SK-N-SH (cell line): ENCODE data around the gene TLR7. TPM values are rescaled to one million over a fixed set of nuclear protein-coding genes. Genes with fewer than 3 reads are reported as not detected.

Source experiments
- CTCF ChIA-PET: fragments of 300-600, 350-600 bp; formaldehyde crosslinking; extraction: SDS; loops from one replicate; lab custom pipeline; 2021; lab: Yijun Ruan, JAX
- POLR2A ChIA-PET: fragments of 350-600 bp; sonication (Branson Sonifier 250); formaldehyde crosslinking; extraction: SDS; loops from one replicate; lab custom pipeline; 2020; ENCODE audit warnings: antibody characterized with exemption, inconsistent platforms; lab: Yijun Ruan, JAX
- DNase-seq: peaks from one replicate; pipeline ENCODE4 v3.0.0; 2012
- H2AFZ ChIP-seq: fragments of 200-600 bp; sonication (generic); 2 replicates; pipeline ENCODE4 v1.8.1; 2016; ENCODE audit warnings: antibody characterized with exemption, mild to moderate bottlenecking, low read depth
- H3F3A ChIP-seq: fragments of 200-600 bp; sonication (generic); replicated peaks from 2 replicates; pipeline ENCODE3; 2016; ENCODE audit warnings: antibody characterized with exemption, mild to moderate bottlenecking; ENCODE audit not compliant: insufficient read depth
- H3K27ac ChIP-seq, 2 experiments: fragments of 200-500 bp in 1 of 2; fragments of 200-600 bp in 1 of 2; sonication (Bioruptor generic) in 1 of 2; sonication (generic), shearing (Covaris generic) in 1 of 2; 2 replicates each; pipeline versions ENCODE4 v1.5.1 to v1.6.1; 2014 to 2016; ENCODE audit warnings: low read depth in 2 of 2, inconsistent platforms in 1 of 2, low read length in 1 of 2, mild to moderate bottlenecking in 1 of 2, mixed read lengths in 1 of 2
- H3K27me3 ChIP-seq: fragments of 200-600 bp; sonication (generic), shearing (Covaris generic); 2 replicates; pipeline ENCODE4 v1.6.1; 2016; ENCODE audit warnings: mixed run types; ENCODE audit not compliant: insufficient read depth
- H3K36me3 ChIP-seq, 2 experiments: fragments of 200-500 bp in 1 of 2; fragments of 200-600 bp in 1 of 2; sonication (Bioruptor generic) in 1 of 2; sonication (generic) in 1 of 2; replicated peaks in 1 of 2; 2 replicates each; pipeline versions ENCODE3 to v1.5.1; 2014 to 2016; ENCODE audit warnings: low read length in 1 of 2, mild to moderate bottlenecking in 1 of 2; ENCODE audit not compliant: insufficient read depth in 2 of 2, control insufficient read depth in 1 of 2
- H3K4me1 ChIP-seq, 2 experiments: fragments of 200-500 bp in 1 of 2; fragments of 200-600 bp in 1 of 2; sonication (Bioruptor generic) in 1 of 2; sonication (generic), shearing (Covaris generic) in 1 of 2; 2 replicates each; pipeline versions ENCODE4 v1.5.1 to v1.6.1; 2014 to 2016; ENCODE audit warnings: low read depth in 1 of 2, low read length in 1 of 2, mixed run types in 1 of 2; ENCODE audit not compliant: insufficient read depth in 2 of 2, control insufficient read depth in 1 of 2
- H3K4me2 ChIP-seq: fragments of 200-600 bp; sonication (generic), shearing (Covaris generic); 2 replicates; pipeline ENCODE4 v1.6.1; 2017; ENCODE audit warnings: mixed run types
- H3K4me3 ChIP-seq, 2 experiments: fragments of 200-500 bp in 1 of 2; fragments of 200-600 bp in 1 of 2; sonication (Bioruptor generic) in 1 of 2; sonication (generic), shearing (Covaris generic) in 1 of 2; 2 replicates each; pipeline versions ENCODE4 v1.5.1 to v1.8.1; 2014 to 2016; ENCODE audit warnings: low read depth in 2 of 2, inconsistent platforms in 1 of 2, low read length in 1 of 2, mild to moderate bottlenecking in 1 of 2, mixed read lengths in 1 of 2, moderate library complexity in 1 of 2
- H3K79me2 ChIP-seq: fragments of 200-600 bp; sonication (generic); 2 replicates; pipeline ENCODE4 v1.8.1; 2017; ENCODE audit warnings: mild to moderate bottlenecking; ENCODE audit not compliant: insufficient read depth
- H3K9ac ChIP-seq: fragments of 200-600 bp; sonication (generic); 2 replicates; pipeline ENCODE4 v1.6.1; 2017; ENCODE audit warnings: mixed run types
- H3K9me2 ChIP-seq: fragments of 200-600 bp; sonication (generic); 2 replicates; pipeline ENCODE4 v1.6.1; 2017; ENCODE audit warnings: mixed run types
- H3K9me3 ChIP-seq: fragments of 200-600 bp; sonication (generic); 2 replicates; pipeline ENCODE4 v1.6.1; 2017; ENCODE audit warnings: mixed run types, mild to moderate bottlenecking, moderate library complexity
- H4K20me1 ChIP-seq: fragments of 200-600 bp; sonication (generic); 2 replicates; pipeline ENCODE4 v1.6.1; 2017; ENCODE audit warnings: mild to moderate bottlenecking, mixed run types; ENCODE audit not compliant: insufficient read depth
- CTCF ChIP-seq: fragments of 200-600 bp; sonication (generic); IDR thresholded peaks from 2 replicates; pipeline ENCODE4 v1.6.1; 2017; ENCODE audit warnings: antibody characterized with exemption, mild to moderate bottlenecking, moderate library complexity
- ELF1 ChIP-seq: IDR thresholded peaks from 2 replicates; pipeline ENCODE4 v1.4.0; 2012
- EP300 ChIP-seq, 2 experiments: IDR thresholded peaks; 2 replicates each; pipeline versions ENCODE4 v1.4.0 to v1.6.1; 2012; ENCODE audit warnings: borderline replicate concordance in 1 of 2, low read depth in 1 of 2, low read length in 1 of 2
- EZH2phosphoT487 ChIP-seq: fragments of 200-600 bp; sonication (generic); IDR thresholded peaks from 2 replicates; pipeline ENCODE4 v1.6.1; 2017; ENCODE audit warnings: low read depth, mixed run types, mild to moderate bottlenecking, antibody characterized with exemption, moderate library complexity, borderline replicate concordance
- FOXJ3 ChIP-seq: sonication (generic); formaldehyde crosslinking; IDR thresholded peaks from 2 replicates; pipeline ENCODE4 v1.5.1; 2020; ENCODE audit warnings: mild to moderate bottlenecking, missing genetic modification reagents
- FOXM1 ChIP-seq: IDR thresholded peaks from 2 replicates; pipeline ENCODE4 v1.4.0; 2012; ENCODE audit warnings: low read depth, mild to moderate bottlenecking
- GABPA ChIP-seq: IDR thresholded peaks from 2 replicates; pipeline ENCODE4 v1.4.0; 2012; ENCODE audit warnings: low read depth, mild to moderate bottlenecking
- GATA2 ChIP-seq: sonication (generic); formaldehyde crosslinking; IDR thresholded peaks from 2 replicates; pipeline ENCODE4 v1.5.0; 2020; ENCODE audit warnings: mild to moderate bottlenecking, missing genetic modification reagents
- MAX ChIP-seq: IDR thresholded peaks from 2 replicates; pipeline ENCODE4 v1.4.0; 2012; ENCODE audit warnings: low read depth
- MXI1 ChIP-seq: IDR thresholded peaks from 2 replicates; pipeline ENCODE4 v1.6.1; 2012; ENCODE audit warnings: mild to moderate bottlenecking, low read depth, low read length, improper control_type of control experiment
- NRF1 ChIP-seq: IDR thresholded peaks from 2 replicates; pipeline ENCODE4 v1.6.1; 2012; ENCODE audit warnings: low read depth, mild to moderate bottlenecking, low read length
- SMC3 ChIP-seq: IDR thresholded peaks from 2 replicates; pipeline ENCODE4 v1.6.1; 2012; ENCODE audit warnings: low read depth, low read length, improper control_type of control experiment
- USF1 ChIP-seq: IDR thresholded peaks from 2 replicates; pipeline ENCODE4 v1.4.0; 2012; ENCODE audit warnings: low read depth, borderline replicate concordance
- WGBS: methylation state at CpG from one replicate; pipeline ENCODE4 v1.1.6; 2017; ENCODE audit warnings: low lambda C conversion rate; 5-methylcytosine and 5-hydroxymethylcytosine counted together
- polyA plus RNA-seq, 3 experiments: library from polyadenylated mRNA; depleted of rRNA; stranded (reverse); fragments of >200 nt; gene quantifications; 2 replicates each; pipeline ENCODE4 v1.2.3, GENCODE V29; 2012
- TF ChIP-seq, protein P1 (sequence below): IDR thresholded peaks from 2 replicates; pipeline ENCODE4 v1.6.1; 2012; ENCODE audit warnings: mild to moderate bottlenecking, low read depth, low read length, moderate library complexity
- TF ChIP-seq, protein P2 (sequence below): fragments of 150-350 bp; IDR thresholded peaks from 2 replicates; pipeline ENCODE4 v1.6.1; 2016; ENCODE audit warnings: mild to moderate bottlenecking, low read depth, low read length
- TF ChIP-seq, protein P3 (sequence below): IDR thresholded peaks from 2 replicates; pipeline ENCODE4 v1.4.0; 2012; ENCODE audit warnings: low read depth, borderline replicate concordance

Gene TLR7
- polyA plus RNA-seq, 1 of the 3 experiments (the other 2 are of a cell fraction), result not detected

- no peak overlapping the region for H2AFZ ChIP-seq
- H3K36me3 ChIP-seq, result no peaks in the 10 kb centered on the region
- H3K27me3 ChIP-seq, result no peaks in the 10 kb centered on the region; the same call in 1 of the 2 replicates
- no peaks in the 10 kb centered on the region for H3F3A ChIP-seq
- no peaks in the 10 kb centered on the region for H3K9me3 ChIP-seq
- no peaks in the 10 kb centered on the region for H3K4me1 ChIP-seq
- H3K79me2 ChIP-seq, result no peaks in the 10 kb centered on the region
- H3K9me2 ChIP-seq, result no peaks in the 10 kb centered on the region
- no peak overlapping the region for H3K9ac ChIP-seq
- TF ChIP-seq FOXJ3 (no peak), ELF1 (no peak), MAX (no peak), MXI1 (no peak), NRF1 (no peak), CTCF (no peak), GABPA (no peak), EP300 (IDR thresholded peaks at IDR 0.05; ENCODE audit: borderline replicate concordance in 1 of 2, low read depth in 1 of 2, low read length in 1 of 2) (no peak)
- TF ChIP-seq, protein P1, sequence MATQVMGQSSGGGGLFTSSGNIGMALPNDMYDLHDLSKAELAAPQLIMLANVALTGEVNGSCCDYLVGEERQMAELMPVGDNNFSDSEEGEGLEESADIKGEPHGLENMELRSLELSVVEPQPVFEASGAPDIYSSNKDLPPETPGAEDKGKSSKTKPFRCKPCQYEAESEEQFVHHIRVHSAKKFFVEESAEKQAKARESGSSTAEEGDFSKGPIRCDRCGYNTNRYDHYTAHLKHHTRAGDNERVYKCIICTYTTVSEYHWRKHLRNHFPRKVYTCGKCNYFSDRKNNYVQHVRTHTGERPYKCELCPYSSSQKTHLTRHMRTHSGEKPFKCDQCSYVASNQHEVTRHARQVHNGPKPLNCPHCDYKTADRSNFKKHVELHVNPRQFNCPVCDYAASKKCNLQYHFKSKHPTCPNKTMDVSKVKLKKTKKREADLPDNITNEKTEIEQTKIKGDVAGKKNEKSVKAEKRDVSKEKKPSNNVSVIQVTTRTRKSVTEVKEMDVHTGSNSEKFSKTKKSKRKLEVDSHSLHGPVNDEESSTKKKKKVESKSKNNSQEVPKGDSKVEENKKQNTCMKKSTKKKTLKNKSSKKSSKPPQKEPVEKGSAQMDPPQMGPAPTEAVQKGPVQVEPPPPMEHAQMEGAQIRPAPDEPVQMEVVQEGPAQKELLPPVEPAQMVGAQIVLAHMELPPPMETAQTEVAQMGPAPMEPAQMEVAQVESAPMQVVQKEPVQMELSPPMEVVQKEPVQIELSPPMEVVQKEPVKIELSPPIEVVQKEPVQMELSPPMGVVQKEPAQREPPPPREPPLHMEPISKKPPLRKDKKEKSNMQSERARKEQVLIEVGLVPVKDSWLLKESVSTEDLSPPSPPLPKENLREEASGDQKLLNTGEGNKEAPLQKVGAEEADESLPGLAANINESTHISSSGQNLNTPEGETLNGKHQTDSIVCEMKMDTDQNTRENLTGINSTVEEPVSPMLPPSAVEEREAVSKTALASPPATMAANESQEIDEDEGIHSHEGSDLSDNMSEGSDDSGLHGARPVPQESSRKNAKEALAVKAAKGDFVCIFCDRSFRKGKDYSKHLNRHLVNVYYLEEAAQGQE, result no peak
- no peak overlapping the region for H3K4me2 ChIP-seq
- no peak overlapping the region for H3K4me3 ChIP-seq
- 16% methylated on average over 3 of the region's 3 CpGs for WGBS
- no peaks in the 10 kb centered on the region for H4K20me1 ChIP-seq
- no peak overlapping the region for H3K27ac ChIP-seq
- POLR2A ChIA-PET, result no interaction called here
- DNase-seq, result no peak
- CTCF ChIA-PET, result no interaction called here
Observed at GRCh38 chrX:12844319-12844718, 22.6 kb upstream of the TLR7 start.

DNA sequence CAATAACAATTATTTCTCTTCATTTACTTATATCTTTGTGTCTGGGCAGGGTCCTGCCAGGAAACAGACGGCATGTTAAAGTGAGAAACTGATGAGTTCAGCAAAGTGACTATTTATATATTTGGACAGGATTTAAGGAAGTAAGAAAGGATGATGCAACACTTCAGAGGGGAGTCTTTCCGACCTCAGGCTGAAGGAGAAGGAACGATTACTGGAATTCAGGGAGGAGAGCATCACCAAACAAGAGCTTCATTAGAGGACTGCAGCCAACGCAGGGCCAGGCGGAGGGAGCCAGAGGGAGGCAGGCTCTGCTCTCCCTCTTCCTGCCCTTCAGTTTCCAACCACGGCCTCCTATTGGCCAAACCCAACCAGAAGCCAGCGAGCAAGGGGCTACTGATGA is 1.5 kb upstream of the TLR7 start:
- CTCF ChIA-PET, result no interaction called here
- no peak for DNase-seq
- H2AFZ ChIP-seq, result no peak overlapping the region

More for the DNA sequence above, 1.5 kb upstream of the TLR7 start:
- peaks cover 0 to 3% of the 10 kb centered on the region in 2 experiments; a peak in 1 of 4 replicates for H3K4me1 ChIP-seq
- H3K9ac ChIP-seq, result no peak overlapping the region
- TF ChIP-seq, protein P2, sequence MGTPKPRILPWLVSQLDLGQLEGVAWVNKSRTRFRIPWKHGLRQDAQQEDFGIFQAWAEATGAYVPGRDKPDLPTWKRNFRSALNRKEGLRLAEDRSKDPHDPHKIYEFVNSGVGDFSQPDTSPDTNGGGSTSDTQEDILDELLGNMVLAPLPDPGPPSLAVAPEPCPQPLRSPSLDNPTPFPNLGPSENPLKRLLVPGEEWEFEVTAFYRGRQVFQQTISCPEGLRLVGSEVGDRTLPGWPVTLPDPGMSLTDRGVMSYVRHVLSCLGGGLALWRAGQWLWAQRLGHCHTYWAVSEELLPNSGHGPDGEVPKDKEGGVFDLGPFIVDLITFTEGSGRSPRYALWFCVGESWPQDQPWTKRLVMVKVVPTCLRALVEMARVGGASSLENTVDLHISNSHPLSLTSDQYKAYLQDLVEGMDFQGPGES, result no peak
- TF ChIP-seq ELF1, result no peak
- TF ChIP-seq SMC3, result no peak
- no peak for TF ChIP-seq FOXM1
- no peak for TF ChIP-seq GATA2
- TF ChIP-seq EZH2phosphoT487, result no peak
- TF ChIP-seq, protein P3, sequence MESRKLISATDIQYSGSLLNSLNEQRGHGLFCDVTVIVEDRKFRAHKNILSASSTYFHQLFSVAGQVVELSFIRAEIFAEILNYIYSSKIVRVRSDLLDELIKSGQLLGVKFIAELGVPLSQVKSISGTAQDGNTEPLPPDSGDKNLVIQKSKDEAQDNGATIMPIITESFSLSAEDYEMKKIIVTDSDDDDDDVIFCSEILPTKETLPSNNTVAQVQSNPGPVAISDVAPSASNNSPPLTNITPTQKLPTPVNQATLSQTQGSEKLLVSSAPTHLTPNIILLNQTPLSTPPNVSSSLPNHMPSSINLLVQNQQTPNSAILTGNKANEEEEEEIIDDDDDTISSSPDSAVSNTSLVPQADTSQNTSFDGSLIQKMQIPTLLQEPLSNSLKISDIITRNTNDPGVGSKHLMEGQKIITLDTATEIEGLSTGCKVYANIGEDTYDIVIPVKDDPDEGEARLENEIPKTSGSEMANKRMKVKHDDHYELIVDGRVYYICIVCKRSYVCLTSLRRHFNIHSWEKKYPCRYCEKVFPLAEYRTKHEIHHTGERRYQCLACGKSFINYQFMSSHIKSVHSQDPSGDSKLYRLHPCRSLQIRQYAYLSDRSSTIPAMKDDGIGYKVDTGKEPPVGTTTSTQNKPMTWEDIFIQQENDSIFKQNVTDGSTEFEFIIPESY, result no peak
- TF ChIP-seq NRF1, result no peak
- TF ChIP-seq USF1, result no peak
- no peak for TF ChIP-seq GABPA
- no peaks in the 10 kb centered on the region for H3K27me3 ChIP-seq
- no peak overlapping the region for H3K27ac ChIP-seq
- no peaks in the 10 kb centered on the region for H3K79me2 ChIP-seq
- H4K20me1 ChIP-seq, result no peaks in the 10 kb centered on the region
- H3K9me2 ChIP-seq, result no peaks in the 10 kb centered on the region
- no peaks in the 10 kb centered on the region for H3K36me3 ChIP-seq
- H3F3A ChIP-seq, result no peaks in the 10 kb centered on the region
- POLR2A ChIA-PET, result no interaction called here
- H3K4me3 ChIP-seq, result no peak overlapping the region
- no peak overlapping the region for H3K4me2 ChIP-seq
- no peaks in the 10 kb centered on the region for H3K9me3 ChIP-seq
- WGBS, result 17% methylated on average over 7 of the region's 7 CpGs
